SK-N-SH (cell line): ENCODE results near the gene CDKN2D.

Source experiments
- CTCF ChIP-seq: fragments of 200-600 bp; sonication (generic); IDR thresholded peaks from 2 replicates; pipeline ENCODE4 v1.6.1; 2017; ENCODE audit warnings: antibody characterized with exemption, mild to moderate bottlenecking, moderate library complexity
- MXI1 ChIP-seq: IDR thresholded peaks from 2 replicates; pipeline ENCODE4 v1.6.1; 2012; ENCODE audit warnings: mild to moderate bottlenecking, low read depth, low read length, improper control_type of control experiment
- POLR2AphosphoS5 ChIP-seq: IDR thresholded peaks from 2 replicates; pipeline ENCODE4 v1.6.1; 2012; ENCODE audit warnings: low read depth, low read length
- SIN3A ChIP-seq: IDR thresholded peaks from 2 replicates; pipeline ENCODE4 v1.6.1; 2012; ENCODE audit warnings: low read depth, mild to moderate bottlenecking, low read length, moderate library complexity, borderline replicate concordance
- TAF1 ChIP-seq: IDR thresholded peaks from 2 replicates; pipeline ENCODE4 v1.6.1; 2012; ENCODE audit warnings: low read depth, mild to moderate bottlenecking, low read length, moderate library complexity, borderline replicate concordance
- TF ChIP-seq, protein P1 (sequence below): IDR thresholded peaks from 2 replicates; pipeline ENCODE4 v1.4.0; 2012; ENCODE audit warnings: low read depth
- TF ChIP-seq, protein P2 (sequence below): IDR thresholded peaks from 2 replicates; pipeline ENCODE4 v1.6.1; 2012; ENCODE audit warnings: mild to moderate bottlenecking, low read depth, low read length, moderate library complexity

- TF ChIP-seq CTCF (no peak), TAF1 (no peak), POLR2AphosphoS5 (no peak), SIN3A (no peak), MXI1 (no peak)
- TF ChIP-seq, protein P1, sequence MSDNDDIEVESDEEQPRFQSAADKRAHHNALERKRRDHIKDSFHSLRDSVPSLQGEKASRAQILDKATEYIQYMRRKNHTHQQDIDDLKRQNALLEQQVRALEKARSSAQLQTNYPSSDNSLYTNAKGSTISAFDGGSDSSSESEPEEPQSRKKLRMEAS = no peak
- TF ChIP-seq, protein P2, sequence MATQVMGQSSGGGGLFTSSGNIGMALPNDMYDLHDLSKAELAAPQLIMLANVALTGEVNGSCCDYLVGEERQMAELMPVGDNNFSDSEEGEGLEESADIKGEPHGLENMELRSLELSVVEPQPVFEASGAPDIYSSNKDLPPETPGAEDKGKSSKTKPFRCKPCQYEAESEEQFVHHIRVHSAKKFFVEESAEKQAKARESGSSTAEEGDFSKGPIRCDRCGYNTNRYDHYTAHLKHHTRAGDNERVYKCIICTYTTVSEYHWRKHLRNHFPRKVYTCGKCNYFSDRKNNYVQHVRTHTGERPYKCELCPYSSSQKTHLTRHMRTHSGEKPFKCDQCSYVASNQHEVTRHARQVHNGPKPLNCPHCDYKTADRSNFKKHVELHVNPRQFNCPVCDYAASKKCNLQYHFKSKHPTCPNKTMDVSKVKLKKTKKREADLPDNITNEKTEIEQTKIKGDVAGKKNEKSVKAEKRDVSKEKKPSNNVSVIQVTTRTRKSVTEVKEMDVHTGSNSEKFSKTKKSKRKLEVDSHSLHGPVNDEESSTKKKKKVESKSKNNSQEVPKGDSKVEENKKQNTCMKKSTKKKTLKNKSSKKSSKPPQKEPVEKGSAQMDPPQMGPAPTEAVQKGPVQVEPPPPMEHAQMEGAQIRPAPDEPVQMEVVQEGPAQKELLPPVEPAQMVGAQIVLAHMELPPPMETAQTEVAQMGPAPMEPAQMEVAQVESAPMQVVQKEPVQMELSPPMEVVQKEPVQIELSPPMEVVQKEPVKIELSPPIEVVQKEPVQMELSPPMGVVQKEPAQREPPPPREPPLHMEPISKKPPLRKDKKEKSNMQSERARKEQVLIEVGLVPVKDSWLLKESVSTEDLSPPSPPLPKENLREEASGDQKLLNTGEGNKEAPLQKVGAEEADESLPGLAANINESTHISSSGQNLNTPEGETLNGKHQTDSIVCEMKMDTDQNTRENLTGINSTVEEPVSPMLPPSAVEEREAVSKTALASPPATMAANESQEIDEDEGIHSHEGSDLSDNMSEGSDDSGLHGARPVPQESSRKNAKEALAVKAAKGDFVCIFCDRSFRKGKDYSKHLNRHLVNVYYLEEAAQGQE = no peak
Observed at GRCh38 chr19:10532457-10532856, 36.3 kb downstream of the CDKN2D start.
